ENCODE data around the gene CD58. TPM values are rescaled to one million over a fixed set of nuclear protein-coding genes. Genes with fewer than 3 reads are reported as not detected.
"Not testable (repeated sequence)": the region's sequence is repeated elsewhere in the genome, so short reads cannot be mapped to it uniquely, and the experiment has no call there.

Gene CD58, protein sequence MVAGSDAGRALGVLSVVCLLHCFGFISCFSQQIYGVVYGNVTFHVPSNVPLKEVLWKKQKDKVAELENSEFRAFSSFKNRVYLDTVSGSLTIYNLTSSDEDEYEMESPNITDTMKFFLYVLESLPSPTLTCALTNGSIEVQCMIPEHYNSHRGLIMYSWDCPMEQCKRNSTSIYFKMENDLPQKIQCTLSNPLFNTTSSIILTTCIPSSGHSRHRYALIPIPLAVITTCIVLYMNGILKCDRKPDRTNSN
- total RNA-seq = 20.6 TPM

DNA sequence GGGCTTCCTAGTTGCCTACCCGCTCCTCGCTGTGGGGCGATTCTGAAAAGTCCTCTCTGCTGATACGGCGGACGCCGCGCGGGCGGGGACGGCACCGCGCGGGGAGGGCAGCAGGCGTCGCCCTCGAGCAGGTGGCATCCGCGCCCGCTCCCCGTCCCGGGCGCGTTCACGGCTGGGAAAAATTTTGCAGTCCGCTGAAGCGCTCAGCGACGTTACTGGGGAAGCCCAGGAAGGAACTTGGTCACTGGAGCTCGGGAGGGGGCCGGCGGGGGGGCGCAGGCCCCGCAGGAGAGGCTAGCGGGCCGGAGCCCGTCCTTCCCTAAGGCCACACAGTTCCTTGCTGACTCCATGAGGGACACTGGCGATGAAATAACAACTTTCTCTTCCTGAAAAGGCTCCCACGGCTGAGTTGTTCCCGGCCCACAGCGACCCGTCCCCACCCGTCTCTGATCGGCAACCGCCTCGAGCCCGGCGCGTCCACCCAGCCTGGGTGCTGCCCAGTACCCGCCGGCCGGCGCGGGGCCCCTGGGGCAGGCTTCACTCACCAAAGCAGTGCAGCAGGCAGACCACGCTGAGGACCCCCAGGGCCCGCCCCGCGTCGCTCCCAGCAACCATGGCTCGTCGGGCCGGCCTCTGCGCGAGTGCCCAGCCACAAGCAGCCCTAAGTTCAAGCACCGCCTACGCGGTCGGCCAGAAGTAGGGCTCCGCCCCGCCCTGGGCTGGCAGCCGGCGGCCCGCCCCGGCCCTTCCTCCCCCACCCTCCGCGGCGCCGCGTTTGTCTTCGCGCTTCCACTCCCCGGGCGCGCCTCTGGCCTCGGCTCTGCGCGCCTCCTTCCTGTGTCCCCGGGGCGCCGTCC is at the start of gene CD58:
Gene CD58 (minus strand): TSS at position 669 of the 857 bp plus-strand sequence. CDS start 54 bp downstream, at position 615.
- DNase-seq = peak; percentile 91

DNA sequence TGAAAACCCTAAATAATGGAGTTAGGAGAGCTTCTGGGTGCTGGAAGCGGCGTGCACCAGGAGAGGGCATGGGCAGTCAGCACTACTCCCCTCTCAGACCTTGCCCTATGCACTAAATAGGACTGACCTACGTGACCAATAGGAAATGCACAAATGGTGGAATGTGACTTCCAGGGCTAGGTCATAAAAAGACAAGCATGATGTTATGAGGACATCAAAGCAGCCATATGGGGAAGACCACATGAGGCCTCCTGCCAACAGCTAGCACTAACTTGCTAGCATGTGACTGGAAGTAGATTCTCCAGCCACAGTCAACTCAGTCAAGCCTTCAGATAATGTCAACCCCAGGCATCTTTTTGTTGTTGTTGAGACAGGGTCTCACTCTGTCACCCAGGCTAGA is 49.6 kb upstream of the CD58 start:
- not testable (repeated sequence) for DNase-seq

DNA sequence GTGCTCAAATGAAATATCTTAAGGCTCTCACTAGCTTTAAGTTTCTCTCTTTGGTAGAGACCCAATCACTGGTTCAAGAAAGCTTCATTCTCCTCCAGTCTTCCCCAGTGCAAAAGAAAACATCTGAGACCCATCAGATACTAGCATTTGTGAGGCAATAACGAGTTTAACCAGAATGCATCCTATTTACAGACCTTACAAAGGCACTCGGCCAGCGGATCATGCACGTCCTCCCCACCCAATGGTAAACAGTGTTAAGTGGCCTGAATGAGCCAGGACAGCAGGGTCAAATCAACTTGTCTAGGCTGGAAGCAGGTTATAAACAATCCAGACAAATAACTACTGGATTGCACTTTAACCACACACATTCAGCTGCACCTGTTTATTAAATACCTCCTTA is 48.3 kb upstream of the CD58 start:
- not testable (repeated sequence) for DNase-seq

DNA sequence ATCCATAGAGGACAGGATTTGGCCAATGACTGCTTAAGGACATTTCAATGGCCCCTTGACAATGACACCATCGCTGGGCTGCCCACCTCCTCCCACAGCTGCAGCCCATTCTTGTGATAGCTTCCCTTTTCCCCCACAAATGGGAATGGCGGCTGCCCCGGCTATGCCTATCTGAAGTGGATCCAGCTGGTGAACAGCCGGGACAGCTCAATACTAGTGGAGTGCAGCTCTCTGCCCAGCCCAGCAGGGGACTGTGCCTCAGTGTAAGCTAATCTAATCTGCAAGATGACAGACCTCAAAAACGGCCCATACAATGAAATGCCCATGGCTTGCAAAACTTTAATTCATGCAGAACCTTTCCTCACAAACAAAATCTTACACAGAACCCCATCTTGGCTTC is 47.0 kb upstream of the CD58 start:
- DNase-seq = peak; percentile 85

DNA sequence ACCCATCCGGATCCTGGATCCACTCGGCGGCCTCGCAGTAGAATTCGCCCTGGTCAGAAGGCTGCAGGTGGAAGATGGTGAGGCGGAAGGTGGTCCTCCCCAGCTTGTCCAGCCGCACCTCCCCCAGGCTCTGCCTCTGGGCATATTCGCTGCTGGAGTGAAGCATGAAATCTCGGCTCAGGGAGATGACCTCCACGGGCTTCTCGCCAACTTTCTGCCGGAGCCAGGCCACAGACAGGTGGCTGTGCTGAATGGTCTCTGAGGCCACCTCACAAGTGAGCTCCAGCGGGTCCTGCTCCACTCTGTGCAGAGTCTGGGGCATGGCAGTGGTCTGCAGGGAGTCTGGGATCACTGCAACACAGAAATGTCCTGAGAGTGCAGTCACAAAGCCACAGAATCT is 43.0 kb upstream of the CD58 start:
- not testable (repeated sequence) for DNase-seq

DNA sequence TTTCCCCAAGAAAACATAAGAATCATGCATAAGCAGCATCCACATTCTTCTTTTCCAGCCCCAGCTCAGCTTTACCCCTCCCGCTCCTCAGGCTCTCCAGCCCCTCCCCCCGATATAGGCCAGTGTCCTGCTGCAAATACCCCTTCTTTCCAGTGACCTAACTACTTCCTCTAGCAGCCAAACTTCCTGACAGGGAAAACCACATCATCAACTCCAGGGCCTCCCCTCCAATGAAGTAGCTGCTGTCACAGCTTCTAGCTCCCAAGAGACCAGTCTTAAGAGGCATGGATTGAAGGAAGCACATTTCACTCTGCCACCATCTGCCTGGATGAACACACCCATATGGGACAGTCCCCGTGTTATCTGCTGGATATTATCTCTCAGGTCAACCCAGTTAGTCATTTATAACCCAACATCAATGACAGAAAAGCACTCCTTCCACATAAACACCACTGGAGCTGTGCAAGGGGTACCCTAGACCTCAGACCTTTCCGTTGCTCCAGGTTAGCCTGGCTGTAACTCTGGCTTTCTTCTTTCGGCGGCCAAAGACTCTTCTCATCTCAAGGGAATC is 39.1 kb upstream of the CD58 start:
- DNase-seq = not testable (repeated sequence)

DNA sequence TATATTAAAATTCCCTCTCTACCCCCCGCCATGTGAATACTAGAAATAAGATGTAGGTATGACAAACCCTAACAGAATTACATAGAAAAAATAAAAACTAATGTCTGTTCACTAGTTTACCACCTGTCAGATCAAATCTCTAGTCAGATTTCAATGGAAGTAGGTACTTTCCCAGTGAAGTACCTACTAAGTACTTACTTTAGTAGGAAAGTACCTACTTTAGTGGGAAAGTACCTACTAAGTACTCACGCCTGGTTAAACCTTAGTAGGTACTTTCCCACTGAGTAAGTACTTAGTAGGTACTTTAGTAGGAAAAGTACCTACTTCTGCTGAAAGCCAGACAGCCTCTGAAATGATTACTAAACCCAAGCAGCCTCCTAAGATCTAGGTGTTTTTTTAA is 38.0 kb upstream of the CD58 start:
- DNase-seq = not testable (repeated sequence)

DNA sequence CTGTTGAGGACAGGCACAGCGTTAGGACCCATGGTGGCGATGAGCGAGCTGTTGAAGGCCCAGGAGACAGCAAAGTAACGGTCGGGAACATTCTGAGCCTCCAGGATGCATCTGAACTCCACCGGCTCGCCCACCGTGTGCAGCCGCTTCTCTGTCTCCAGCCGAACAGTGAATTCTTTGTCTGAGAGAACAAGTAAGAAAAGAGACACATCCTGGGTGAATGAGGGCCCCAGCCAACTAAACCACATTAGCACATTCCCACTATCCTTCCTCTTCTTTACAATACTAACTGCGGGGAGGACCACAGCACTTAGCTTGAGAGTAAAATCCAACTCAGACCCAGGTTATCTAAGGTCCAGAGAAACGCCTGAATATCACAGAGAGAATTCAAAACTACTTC is 37.3 kb upstream of the CD58 start:
- DNase-seq = not testable (repeated sequence)

DNA sequence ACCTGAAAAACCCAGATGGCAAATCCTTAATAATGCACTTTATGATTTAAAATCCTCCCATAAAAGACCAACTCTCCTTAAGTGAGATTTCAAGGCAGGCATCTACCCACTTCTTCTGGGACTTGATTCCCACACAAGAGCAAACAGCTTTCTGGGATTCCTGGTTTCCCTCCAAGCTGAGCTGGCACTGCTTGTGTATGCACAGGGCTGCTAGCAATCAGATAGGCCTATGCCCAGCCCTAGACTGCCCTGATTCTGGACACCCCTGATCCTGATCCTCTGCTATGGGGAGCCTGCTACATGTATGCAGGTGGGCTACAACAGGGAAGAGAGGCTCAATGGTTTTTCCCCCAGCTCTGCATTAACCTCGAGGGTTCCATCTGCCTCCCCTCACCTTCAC is 36.6 kb upstream of the CD58 start:
- not testable (repeated sequence) for DNase-seq

DNA sequence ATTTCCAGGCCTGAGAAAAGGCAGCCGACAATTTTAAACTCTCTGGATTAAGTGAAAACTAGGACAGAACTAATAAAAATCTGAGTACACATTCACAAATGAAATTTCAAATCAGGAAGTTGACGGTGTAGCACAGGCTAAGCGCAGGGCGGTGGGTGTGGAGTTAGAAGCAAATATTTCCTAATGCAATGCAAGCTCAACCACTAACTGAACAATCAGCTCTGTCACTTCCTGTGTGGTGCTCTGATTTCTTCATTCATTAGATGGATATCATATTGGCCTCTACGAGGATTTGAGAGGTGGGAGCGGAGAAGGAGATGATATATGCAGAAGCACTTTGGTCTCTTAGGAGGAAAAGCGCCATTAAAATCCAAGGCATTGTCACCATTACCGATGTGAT is 35.2 kb upstream of the CD58 start:
- not testable (repeated sequence) for DNase-seq

DNA sequence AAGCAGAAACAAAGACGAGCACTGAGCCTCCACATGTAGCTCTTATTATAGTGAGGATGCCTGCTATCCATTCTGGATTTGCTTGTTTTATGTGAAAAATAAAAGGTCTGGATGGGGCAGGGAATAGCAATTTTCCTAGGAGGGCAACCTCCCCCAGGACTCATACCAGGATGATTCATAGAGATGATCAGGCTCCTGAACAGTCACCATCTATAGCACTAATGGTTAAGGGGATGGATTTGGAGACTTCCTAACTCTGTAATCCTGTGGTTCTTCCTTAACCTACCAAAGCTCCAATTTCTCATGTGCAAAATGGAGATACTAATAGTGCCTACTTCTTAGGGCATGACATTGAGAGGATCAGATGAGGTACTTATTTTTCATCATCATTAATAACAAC is 34.5 kb upstream of the CD58 start:
- no peak for DNase-seq

DNA sequence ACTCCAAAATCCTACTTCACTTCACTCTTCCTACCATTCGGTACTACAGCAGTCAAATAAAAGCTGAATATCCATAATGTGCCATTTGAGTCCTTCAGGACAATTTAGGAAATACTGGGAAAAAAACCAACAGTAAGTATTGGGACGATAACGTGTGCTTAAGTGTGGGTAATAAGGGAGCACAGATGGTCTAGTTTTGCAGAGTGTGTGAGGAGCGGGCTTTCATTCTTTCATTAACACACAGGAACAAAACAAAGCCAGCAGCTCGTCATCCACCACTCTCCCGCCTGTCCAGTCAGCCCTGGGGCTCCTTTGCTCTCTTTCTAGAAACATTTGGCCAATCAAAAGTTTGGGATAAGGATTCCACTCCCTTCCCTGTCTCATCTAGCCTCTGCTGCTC is 33.6 kb upstream of the CD58 start:
- not testable (repeated sequence) for DNase-seq

DNA sequence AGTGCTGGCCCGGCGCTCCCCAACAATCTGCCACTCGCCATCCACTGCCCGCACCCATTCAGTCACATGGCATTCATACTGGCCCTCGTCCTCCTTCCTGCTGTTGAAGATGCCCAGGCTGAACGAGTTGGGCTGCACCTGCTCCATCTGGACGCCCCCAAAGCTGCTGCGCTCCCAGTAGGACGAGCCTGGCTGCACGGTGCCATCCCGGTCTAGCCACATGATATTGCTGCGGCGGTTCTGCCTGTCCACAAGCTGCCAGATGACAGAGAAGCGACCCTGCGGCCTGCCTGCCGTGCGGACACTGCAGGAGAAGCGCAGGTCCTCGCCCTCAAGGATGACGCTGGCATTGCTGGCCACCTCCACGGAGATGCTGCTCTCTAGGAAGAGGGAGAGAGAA is 32.8 kb upstream of the CD58 start:
- not testable (repeated sequence) for DNase-seq

DNA sequence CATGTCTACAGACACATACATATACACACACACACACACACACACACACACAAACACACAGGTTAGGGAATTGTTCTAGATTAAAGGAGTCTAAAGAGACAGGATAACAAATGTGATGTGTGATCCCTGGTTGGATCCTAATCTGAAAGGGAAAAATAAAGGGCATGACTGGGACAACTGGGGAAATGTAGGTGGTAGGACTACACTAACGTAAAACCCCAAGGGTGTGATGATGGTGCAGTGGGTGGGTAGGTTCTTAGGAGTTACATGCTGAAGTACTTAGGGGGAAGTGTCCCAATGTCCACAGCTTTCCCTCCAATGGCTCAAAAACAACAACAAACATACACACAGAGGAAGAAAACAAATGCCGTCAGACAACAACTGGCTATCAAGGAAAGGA is 28.5 kb upstream of the CD58 start:
- DNase-seq = not testable (repeated sequence)

DNA sequence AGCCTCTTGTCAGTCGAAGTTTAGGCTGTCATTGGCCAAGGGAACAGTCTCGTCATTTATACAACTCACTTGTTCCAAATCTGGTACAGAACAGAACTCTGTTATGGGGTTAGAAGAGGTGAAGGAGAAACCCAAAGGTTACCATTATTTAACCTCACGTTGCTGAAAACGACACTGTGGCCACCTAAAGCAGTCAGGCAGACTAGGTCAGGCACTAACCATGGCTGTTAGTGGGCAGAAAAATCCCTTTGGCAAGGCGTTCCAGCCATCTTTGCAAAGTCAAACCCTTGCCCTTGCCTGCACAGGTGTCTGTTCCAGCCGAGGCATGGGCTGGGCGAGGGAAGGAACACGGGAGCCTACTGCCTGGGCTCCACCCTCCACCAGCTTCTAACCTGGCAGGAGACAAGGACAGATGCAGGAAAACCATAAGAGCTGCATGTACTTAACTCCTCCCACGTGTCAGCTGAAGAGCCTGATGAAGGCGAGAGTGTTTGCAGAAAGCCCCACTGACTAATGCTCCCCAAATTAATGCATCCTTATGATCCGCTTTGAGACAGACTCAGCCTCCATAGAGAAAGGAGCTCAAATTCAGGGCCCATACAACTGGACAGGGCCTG is 27.7 kb upstream of the CD58 start:
- DNase-seq = not testable (repeated sequence)

DNA sequence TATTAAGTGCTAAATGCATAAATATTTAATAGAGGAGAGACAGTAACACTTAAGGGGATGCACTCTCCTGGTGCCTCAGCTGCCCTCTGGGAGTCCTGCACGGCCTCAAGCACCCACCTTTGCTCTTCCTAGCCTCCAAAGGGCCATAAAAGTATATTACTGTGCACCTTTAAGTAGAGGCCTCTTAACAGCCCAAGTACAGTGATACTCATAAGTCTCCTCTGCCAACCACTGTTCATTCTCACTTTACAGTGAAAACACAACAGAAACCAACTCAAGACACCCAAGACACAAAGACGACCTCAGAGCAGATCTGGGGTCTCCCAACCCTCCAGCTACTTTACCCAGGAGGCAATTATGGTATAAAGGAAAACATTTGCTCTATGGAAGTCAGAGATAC is 26.6 kb upstream of the CD58 start:
- DNase-seq = not testable (repeated sequence)

DNA sequence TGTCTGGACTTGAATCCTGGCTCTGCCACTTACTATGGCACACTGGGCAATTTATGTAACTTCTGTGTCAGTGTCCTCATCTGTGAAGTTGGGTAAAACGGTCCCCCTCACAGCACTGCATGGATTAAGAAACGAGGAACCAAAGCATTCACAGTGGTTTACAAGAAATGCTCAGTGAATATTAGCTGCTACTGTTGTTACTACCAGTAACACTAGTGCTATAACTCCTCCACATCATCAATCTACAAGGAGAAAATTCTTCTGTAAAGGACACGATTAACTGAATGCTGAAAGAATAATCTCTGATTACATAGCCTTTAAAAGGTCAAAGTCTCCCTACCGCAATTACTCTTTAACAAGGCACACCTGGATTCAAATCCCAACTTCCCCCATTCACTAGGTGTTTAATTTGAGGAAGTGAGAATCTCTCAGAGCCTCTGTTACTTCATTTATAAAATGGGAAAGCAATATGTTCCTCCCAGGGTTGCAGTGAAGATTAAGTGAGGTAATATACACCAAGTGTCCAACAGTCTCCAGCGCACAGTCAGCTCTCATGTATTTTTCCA is 26.0 kb upstream of the CD58 start:
- not testable (repeated sequence) for DNase-seq

DNA sequence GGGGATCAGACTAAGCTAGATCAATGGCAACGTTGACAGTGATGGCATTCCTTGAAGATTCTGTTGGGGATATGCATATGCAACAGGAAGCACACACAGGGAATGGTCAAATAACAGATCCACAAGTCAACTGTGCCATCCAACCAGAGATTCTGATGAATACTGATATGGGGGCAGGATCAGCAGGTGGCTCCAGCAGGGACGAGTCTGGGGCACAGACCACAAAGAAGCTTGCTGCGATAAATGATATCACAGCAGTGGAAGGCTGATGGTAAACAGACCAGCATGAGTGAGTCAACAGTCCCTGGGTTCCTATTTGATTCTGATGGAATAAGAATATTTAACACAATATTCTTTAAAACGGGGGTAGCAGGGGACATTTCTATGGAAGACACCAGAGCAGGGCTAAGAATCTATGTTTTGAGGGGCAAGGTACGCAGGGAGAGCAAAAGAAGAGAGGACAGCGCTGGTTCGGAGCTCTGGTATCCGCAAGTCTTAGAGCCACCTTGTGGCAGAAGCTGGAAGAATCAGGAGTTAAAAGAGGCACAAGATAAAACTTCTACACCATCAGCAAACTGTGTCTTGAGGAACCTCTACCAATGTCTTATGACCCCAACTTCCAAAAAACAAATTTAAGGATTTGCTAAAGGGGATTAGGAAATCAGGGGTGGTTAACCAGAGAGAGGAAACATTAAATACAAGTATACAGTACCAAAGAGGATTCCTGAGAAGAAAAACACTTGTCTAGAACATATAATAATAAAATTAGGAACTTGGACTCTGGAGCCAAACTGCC is 25.3 kb upstream of the CD58 start:
- peak; percentile 40 for DNase-seq

DNA sequence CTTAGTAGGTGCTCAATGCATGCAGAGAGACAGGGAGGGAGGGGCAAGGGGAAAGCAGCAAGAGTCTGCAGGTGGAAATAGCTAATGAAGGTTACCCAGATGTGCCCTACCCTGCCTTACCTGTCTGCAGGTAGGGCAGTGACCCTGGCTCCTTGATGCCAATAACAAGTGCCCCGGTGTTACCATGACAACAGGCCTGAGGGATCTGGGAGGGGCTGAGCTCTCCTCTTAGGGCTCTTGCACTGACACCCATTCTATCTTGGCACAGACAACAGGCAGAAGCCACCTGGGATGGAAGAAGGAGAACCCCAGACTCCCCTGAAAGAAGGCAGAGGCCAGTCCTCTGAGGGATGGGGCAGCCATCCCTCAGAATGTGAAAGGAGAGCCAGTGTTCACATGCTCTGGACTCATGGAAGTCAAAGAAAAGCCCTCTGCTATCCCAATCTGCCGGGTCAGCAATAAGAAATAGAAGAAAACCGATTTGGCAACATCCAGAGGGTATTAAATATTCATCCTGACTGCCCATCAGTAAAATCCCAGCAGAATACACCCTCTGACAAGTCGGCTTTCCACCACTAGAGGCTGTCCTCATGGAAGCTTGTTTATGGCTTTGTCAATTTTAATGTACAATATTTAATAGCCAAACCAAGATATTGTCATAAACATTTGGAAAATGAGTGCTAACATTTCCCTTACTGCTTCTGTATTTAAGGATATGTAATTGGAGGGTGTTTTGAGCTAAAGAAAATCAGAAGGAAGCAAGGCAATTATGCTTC is 24.4 kb upstream of the CD58 start:
- DNase-seq = not testable (repeated sequence)

DNA sequence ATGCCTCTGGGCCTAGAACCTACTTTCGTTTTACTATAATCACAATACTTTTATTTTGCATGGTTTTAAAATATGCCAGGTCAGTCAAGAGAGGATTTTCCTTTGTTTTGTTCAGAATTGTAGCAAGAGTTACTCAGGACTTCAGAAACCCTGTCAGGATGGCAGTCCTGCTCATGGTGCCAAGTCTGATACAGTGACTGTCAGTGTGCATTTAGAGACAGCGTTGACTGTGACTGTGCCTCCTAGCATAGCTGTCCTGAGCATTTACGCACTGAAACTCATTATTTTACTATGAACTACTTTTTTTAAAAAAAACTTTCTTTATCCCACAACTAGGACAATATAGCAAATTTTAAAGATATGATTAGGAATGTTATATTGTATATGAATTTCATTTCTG is 23.2 kb upstream of the CD58 start:
- not testable (repeated sequence) for DNase-seq

DNA sequence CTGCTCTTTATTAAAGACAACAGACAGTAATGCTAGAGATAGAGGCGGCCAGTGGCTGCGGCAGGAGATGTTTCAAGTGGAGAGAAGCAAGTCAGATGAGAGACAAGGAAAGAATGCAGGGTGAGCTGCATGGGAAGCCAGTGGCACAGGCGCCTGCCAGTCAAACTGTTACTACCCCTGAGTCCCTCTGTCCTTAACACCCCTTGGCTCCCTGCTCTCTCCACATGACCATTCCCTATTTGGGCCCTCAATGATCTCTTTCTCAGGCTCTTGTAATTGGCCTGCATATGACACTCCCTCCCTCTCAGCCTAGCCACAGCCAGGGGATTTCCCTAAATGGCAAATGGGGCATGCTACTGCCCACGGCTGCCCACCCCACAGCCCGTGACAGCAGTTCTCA is 22.6 kb upstream of the CD58 start:
- DNase-seq = not testable (repeated sequence)

Data from tongue (tissue), 2 donors.